NCI-H510A treated with DMSO at 0.1 percent for 48 hours (cell line): ENCODE data around the gene SAMD15.
A peak's percentile ranks its signal among the peaks of the same experiment; 100 is the strongest.
"Not testable (repeated sequence)": the region's sequence is repeated elsewhere in the genome, so short reads cannot be mapped to it uniquely, and the experiment has no call there.

Experiments used
- DNase-seq: peaks from one replicate; lab custom pipeline; 2025; lab: John Stamatoyannopoulos, UW

Gene SAMD15

DNA sequence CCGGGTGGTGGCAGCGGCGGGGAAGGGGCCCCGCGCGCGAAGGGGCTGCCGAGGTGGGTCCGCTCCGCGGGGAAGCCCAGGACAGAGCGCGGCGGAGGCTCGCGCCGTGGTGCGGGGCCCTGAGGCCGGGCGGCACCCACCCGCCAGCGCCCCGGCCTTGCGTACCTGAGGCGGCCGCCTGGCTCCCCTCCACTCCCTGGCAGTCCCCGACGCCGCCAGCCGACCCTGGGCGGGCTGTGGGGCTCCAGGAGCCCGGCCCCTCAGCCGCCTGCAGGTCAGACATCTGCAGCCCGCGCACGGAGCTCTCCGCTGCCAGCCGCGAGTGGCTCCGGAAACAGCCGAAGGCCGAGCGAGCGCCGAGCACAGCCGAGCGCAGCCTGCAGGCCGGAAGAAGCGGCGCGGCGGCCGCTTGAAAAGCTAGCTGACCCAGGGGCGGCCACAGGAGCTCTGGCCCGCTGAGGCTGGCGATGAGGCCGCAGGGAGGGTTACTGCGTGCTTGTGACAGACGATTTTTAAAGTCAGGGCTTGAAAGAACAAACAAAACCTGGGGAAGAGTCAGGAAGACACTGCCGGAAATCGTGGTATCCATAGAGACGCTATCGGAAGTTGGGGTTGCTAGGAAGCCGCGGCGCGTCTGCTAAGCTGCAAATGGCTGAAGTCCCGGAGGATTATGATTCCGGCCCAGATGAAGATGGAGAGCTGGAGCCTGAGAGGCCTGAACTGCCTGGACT, at the start of gene SAMD15, which contains the start of gene TMED8:
Gene SAMD15 (plus strand): TSS at position 609 of the 731 bp plus-strand sequence. CDS start 40 bp downstream, at position 649.
Gene TMED8 (minus strand): TSS at position 324 of the 731 bp plus-strand sequence. CDS start 41 bp downstream, at position 283.
- peak; percentile 89 for DNase-seq

DNA sequence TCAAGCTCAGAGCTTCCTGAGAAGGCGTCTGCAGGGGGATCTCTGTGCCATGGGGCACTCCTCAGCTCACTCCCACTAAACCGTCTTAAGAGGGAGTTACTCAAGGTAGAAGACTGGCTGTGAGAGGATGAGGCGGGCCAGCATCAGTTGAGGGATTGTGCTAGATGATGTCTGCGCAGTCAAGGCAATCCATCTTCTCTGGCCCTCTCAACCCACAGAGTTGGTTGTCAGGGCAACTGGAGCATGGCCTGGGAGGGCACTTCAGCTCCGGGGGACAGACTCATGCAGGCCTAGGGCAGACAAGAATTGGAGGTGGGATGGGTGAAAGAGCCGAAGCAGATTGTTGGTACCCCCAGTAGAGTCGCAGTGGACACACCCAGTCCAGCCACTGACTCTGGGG, 47.3 kb upstream of the SAMD15 start:
- no peak for DNase-seq

DNA sequence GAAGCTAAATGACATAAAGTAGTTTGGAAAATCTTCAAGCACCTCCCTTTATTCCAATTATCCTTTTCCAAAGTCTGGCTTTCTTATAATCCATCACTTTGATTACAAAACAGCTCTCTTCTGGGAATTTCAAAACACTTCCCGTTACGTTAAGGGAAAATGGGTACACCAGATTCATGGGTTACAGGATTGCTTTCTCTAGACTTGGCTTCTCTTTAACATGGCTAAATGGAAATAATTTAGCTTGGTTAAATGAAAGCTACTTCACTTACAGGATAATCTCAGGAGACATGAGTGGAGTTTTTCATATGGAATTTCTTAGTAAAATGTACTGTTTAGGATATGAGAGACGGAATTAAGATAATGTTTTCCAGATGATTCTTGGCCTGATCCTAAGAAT, 41.6 kb upstream of the SAMD15 start:
- DNase-seq, result no peak

DNA sequence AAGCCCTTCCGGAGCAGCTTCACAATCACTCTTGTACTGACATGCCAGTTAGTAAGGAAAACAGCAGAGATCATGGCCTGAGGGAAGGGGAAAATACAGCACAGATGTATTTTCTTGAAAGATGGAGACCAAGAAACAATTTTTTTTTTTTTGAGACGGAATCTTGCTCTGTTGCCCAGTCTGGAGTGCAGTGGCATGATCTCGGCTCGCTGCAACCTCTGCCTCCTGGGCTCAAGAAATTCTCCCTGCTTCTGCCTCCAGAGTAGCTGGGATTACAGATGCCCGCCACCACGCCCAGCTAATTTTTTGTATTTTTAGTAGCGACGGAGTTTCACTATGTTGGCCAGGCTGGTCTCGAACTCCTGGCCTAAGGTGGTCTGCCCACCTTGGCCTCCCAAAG, 39.9 kb upstream of the SAMD15 start:
- not testable (repeated sequence) for DNase-seq

DNA sequence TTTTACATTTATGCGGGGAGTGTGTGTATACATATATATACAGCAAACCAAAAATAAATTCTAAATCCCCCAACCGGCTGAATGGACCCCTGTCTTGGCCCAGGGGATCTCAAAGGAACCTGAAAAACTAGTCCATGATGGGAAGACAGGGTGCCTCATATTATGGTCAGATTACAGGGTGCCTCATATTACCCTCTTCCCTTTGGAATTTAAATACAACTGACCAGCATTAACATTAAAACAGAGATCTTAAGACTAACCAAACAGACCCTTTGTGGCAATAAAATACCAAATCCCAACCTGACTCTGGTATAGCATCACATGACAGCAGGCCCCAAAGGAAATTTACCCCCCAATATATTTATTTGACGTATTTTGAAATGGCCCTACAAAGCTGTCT, 39.3 kb upstream of the SAMD15 start:
- no peak for DNase-seq

DNA sequence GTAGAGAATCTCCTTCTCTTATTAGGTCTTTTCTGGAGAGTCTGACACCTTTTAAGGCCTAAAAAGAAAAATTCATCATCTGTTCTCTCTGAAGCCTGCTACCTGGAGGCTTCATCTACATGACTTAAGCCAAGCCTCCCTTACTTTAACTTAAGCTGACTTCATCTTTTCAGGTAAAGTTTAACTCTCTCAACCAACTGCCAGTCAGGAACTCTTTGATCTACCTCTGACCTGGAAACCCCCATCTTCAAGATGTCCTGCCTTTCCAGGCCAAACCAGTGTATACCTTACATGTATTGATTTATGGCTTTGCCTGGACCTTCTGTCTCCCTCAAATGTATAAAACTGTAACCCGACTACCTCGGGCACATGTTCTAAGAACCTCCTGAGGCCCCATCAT, 38.9 kb upstream of the SAMD15 start:
- no peak for DNase-seq

DNA sequence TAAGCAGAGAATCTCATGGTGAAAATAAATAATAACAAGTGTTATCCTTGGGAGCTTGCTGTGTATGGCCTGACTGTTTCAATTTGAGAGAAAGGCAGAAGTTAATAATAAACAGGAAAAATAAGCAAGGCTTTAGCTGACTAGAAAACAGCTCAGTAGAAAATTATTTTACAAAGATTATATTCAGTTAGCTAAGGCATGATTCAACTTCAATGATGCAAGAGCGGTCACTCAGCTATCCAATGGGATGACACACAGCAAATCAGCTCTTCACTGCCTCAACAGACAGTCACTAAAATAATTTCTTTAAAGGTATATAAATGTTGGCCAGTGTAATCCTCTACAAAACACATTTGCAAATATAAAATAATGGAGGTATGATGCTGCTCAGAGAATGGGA, 37.8 kb upstream of the SAMD15 start:
- DNase-seq, result no peak

DNA sequence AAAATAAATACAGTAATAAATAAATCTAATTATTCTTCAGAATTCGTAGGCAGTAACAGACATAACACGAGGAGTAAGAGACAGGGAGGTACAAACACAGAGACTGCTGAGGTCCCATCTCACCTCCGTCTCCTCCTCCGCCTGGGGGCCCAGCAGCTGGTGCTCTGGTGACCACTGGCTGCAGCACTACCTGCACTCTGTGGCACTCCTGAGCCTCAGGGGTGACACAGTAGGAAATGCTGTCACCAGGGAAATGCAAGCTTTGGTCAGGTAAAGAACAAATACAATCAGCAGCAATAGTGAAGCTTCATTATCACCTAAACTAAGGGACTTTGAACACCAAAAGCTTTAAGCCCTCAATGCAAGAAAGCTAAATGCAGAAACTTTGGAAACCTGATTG, 36.8 kb upstream of the SAMD15 start:
- DNase-seq, result no peak

DNA sequence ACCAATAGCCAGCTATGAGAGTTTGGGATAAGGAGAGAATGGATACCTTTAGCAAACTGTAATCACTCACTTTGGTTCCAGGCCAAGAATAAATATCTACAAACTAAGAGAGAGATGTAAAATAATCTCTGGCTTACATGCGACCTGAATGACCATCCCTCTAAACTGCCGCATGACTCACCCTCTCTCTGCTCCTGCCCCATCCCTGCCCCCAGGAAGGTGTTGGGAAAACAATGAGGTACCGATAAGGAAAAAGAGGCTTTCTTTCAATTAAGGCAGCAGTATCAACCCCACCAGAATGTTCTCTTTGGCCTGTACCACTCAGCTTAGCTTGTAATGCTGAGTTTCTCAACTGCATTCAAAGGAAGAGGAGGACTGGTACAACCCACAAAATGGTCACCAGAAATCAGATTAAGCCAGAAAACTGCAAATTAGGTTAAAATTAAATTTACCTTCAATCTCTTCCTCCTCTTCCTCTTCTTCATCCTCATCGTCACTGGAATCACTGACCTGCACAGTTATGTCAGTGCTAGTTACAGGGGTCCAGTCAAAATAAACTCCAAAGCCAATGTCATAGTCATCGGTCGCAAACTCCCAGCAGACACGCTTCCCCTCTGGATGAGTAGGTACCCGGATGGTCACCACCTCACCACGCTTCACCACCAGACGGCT, 34.3 kb upstream of the SAMD15 start:
- no peak for DNase-seq

DNA sequence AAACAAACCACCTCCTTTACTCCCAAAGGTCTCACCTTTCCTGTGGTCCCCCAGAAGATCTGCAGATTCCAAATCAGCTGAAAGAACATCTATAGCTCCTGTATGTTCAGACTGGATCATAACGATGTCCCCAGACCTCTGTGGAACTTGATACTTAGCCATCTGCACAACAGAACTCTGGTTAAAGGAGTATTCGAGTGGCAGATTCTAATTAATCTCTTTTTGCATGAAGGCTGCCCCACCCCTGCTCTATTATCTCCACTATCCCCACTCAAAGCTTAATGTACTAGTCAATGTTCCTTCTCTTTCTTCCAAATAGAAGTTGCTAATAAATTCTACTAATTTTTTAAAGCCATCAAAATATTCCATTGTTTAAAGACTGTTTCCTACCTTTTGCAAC, 33.5 kb upstream of the SAMD15 start:
- peak; percentile 45 for DNase-seq

DNA sequence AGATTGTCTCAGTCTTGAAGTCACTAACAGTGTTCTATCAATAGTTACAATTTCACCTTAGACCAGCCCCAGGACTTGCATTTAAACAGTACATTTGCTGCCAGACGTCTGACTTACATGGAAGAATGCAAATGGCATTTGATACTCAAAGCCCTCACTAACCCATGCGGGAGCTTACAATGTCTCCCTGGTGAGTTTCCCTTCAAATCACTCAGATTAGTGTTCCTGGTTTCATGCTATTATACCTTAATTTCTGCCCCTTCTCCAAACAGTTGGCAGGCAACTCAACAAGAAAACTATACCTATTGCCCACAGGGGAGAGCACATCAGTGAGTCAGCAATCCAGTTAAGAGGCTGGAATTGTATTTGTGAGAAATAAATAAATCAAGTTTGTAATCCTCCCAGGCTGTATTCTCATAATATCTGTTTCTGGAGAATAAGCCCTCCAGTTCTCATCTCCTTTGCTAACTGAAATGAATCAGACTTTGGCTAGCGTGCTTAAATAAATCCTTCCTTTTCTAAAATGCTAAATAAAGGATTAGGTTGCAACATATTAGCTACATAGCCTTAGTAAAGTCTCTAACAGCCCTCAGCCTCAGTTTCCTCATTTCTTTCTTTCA, 32.7 kb upstream of the SAMD15 start:
- DNase-seq, result no peak

DNA sequence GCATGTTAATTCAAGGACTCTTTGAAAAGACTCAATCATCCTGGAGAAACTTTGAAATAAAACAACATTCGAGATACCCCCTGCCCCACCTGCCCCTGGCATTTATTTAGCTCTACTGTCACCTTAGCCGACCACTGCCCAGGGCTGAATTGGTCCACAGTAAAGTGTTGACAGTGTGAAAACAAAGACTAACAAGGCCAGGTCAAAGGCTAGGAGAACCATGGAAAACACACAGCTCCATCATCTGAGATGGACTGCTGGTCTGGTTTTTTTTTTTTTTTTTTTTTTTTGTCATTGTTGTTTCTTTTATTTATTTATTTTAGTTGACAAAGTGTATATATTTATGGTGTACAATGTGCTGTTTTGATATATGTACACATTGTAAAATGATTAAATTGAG, 30.7 kb upstream of the SAMD15 start:
- no peak for DNase-seq

DNA sequence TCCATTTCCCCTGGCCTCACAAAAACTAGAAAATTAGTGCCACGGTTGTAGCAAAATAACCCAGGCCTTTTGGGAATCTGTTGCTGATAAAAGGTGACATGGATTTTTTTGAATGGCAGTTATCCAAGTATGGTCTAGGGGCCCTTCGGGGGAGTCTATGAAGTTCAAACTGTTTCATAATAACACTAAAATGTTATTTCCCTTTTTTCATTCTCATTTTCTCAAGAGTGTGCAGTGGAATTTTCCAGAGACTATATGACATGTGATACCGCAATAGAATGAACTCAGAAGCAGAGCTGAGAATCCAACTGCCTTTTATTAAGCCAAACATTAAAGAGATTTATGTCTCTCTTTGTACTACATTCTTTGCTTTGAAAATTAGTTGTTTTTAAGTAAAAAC, 29.4 kb upstream of the SAMD15 start:
- no peak for DNase-seq

DNA sequence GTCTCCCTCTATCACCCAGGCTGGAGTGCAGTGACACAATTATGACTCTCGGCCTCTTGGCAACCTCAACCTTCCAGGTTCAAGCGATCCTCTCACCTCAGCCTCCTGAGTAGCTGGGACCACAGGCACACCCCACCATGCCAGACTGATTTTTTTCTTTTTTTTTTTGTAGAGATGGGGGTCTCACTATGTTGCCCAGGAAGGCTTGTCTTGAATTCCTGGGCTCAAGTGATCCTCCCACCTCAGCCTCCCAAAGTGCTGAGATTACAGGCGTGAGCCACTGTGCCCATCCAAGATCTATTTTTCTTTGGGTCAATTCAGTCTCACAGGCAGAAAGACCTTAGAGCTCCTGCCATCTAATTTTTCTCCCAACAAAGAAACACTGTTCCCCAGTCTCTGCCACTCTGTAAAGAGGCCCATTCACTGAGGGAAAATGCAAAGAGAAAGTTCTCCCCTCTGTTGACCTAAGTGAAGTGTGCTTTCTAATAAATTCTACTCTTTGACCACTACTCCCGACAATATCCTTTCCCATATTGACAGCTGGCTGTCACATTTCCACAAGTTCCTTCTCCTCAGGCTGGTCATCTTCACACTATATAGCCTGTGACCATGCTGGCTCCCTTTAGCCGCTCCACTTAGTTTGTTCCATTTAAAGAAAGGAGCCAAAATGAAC, 23.6 kb upstream of the SAMD15 start:
- no peak for DNase-seq

DNA sequence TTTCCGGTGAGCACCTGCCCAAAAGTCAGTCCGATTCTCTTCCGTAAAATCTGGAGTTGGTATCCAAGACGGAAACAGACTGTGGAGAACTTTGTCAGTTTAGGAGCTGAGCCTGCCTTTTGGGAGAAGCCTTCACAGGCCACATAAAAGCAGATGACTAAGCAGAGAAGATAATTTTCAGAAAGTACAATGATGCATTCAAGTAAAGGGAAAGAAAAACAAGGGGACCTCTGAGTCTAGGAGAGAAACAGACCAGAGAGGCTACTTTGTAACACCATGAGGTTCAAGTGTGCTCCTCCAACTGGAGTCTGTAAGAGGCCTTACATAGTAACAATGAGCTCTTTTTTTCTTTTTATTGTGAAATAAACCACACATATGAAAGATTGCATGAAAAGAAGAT, 21.4 kb upstream of the SAMD15 start:
- DNase-seq, result no peak

DNA sequence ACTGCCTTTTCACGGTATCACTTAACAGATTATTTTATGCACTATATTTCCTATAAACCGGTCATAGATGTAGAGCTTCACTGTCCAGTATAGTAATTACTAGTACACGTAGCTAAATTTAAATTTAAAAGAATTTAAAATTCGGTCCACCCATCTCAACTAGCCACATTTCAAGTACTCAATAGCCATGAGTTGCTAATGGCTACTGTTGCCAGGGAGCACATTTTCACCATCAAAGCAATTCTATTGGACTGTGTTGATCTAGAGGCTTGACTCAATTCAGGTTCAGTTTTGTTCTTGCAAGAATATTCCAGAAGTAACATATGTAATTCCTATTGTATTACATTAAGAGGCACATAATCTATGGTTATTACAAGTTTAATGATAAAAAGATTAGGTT, 20.3 kb upstream of the SAMD15 start:
- no peak for DNase-seq

DNA sequence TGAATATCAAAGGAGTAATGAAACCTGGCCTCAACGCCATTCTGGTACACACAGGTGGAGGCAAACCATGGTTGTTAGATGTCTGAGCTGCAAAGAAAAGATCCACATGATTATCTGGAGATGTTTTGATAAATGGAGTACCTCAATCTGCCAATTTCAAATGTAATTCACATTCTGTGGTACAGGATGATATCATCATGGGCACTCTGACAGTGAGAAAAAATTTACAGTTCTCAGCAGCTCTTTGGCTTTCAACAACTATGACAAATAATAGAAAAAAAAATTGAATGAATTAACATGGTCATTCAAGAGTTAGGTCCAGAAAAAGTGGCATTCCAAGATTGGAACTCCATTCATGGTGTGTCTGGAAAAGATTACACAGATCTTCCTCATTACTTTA, 17.6 kb upstream of the SAMD15 start:
- DNase-seq, result no peak

DNA sequence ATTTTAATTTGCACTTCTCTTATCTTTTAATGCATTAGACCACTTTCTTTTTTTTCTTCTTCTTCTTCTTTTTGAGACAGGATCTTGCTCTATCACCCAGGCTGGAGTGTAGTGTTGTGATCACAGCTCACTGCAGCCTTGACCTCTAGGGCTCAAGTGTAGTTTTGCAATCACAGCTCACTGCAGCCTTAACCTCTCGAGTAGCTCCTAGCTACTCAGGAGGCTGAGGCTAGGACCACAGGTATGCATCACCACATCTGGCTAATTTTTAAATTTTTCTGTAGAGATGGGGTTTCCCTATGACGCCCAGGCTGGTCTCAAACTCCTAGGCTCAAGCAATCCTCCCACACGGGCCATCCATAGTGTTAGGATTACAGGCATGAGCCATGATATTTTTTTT, 13.0 kb upstream of the SAMD15 start:
- no peak for DNase-seq

DNA sequence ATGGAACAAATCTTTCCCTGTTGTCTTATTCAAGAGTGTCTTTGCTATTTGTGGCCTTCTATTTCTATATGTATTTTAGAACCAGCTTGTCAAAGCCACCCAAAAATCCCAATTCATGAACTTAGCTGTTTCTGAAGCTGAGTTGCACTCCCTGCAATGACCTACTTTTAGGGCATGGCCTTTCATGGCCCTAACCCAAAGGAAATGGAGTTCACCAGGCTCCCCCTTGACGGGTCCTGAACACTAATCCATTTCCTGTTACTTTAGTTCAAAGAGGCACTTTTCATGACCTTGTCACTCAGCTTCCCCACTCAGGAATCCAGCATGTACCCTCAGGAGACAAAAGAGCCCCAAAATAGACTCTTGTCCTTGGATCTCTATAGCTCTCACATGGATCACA, 7.9 kb upstream of the SAMD15 start:
- DNase-seq, result no peak

DNA sequence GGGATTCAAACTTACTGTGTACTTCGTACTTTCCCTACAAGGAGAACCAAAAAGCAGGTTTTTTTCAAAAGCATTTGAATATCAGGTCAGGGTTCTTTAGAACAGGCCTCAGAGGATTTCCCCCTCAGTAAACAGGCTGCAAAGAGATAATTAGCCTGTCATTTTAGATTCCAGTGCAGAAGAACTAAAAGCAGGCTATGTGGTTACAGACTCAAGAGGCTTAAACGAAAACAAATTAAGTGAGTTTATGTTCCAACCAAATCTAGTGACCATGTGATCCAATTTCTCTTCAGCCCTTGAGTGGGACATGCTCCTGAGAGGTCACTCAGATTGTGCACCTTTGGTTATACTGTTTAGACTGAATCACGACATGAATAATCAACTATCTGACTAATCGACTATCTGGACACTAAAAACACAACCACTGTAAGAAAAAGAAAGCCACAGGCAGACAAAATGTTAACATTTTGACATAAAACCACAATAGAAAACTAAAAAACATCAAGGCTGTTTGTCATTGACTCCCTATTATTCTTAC, 4.8 kb upstream of the SAMD15 start:
- DNase-seq, result no peak

DNA sequence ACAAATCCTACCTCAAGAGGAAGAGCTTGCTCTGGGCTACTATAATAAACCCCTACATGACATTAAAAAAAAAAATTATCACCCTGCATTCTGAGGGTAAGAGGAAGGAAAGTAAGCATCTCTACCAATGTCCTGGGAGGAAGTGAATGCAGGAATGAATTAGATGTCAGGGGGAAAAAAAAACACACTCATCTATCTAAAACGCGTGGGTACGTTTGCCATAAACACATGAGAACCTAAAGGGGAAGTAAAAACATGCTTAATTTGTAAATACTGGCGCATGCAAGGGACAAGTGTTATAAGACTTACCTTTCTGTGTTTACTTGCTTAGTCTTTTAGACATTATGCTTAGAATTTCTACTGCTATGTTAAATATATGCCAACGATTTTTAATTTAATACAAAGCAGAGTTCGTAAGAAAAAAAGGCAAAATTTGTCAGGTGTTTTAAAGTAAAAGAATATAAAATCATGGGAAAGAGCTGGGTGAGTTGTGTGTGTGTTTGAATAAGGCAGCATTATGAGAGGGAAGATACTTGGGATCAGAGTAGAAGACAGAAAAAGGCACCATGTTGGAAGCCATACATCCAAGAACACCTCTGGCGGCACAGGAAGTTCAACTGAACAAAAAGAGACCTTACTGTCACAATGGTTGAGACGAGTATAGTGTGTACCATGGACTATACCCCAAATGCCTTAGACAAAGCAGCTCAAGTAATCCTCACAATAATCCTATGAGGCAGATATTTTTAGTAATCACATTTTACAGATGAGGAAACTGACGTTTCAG, 1.8 kb upstream of the SAMD15 start:
- DNase-seq, result peak; percentile 9
